Tibial artery (tissue), 4 donors: Measurements from ENCODE around the gene ADAMTSL3.
A peak's percentile ranks its signal among the peaks of the same experiment; 100 is the strongest.

Experiments used
- DNase-seq, 2 donors: peaks; one replicate each; pipeline ENCODE4 v3.0.0-alpha.2; 2019
- H3K27ac ChIP-seq, 2 donors: fragments of 200-600 bp; sonication (generic) in 1 of 2; 1 replicate in 1 of 2; 2 replicates in 1 of 2; pipeline ENCODE4 v1.5.1; 2018 to 2019; ENCODE audit warnings: mild to moderate bottlenecking in 1 of 2
- H3K27me3 ChIP-seq, 2 donors: fragments of 200-600 bp; sonication (generic) in 1 of 2; one replicate each; pipeline versions ENCODE4 v1.5.1 to v1.6.0; 2016 to 2019
- H3K36me3 ChIP-seq, 3 donors: fragments of 200-600 bp; sonication (generic) in 2 of 3; one replicate each; pipeline ENCODE4 v1.5.1; 2016 to 2019; ENCODE audit warnings: mild to moderate bottlenecking in 2 of 3
- H3K4me1 ChIP-seq, 4 donors: fragments of 200-600 bp; sonication (generic) in 2 of 4; 1 replicate in 3 of 4; 2 replicates in 1 of 4; pipeline ENCODE4 v1.5.1; 2016 to 2019
- H3K4me3 ChIP-seq, 2 donors: fragments of 200-600 bp; sonication (generic) in 1 of 2; 1 replicate in 1 of 2; 2 replicates in 1 of 2; pipeline ENCODE4 v1.5.1; 2018 to 2019; ENCODE audit warnings: mild to moderate bottlenecking in 2 of 2
- H3K9me3 ChIP-seq, 3 donors: fragments of 200-600 bp; sonication (generic) in 1 of 3; one replicate each; pipeline ENCODE4 v1.5.1; 2016 to 2019
- CTCF ChIP-seq, 2 experiments: fragments of 200-600 bp in 1 of 2; fragments of 450-650 bp in 1 of 2; IDR thresholded peaks; one replicate each; pipeline ENCODE4 v1.5.1; 2017 to 2019; ENCODE audit warnings: antibody characterized with exemption in 2 of 2, mild to moderate bottlenecking in 1 of 2, moderate library complexity in 1 of 2
- intact Hi-C: fragments of 100-400 bp; cut with DNase I; formaldehyde crosslinking; loops from one replicate; pipeline ENCODE4 v1.15.0; 2023; ENCODE audit warnings: low total_unique reads

Gene ADAMTSL3

GRCh38 chr15:84006421-84006820, 352.5 kb downstream of the ADAMTSL3 start:
- Histone ChIP-seq H3K4me3 (no peak overlapping the region), H3K27ac (peak overlapping the region; percentile 47 to 58), H3K27me3 (no peaks in the 10 kb centered on the region), H3K4me1 (peaks cover 0 to 25% (median 0%) of the 10 kb centered on the region in 4 donors), H3K9me3 (no peaks in the 10 kb centered on the region), H3K36me3 (peaks cover 0 to 1% (median 0%) of the 10 kb centered on the region in 3 donors)
- no peak for TF ChIP-seq CTCF (IDR thresholded peaks at IDR 0.05)
- intact Hi-C loops, result no loop called here
- no peak for DNase-seq

GRCh38 chr15:84009616-84010015, 355.7 kb downstream of the ADAMTSL3 start:
- intact Hi-C loops, result no loop called here
- H3K27me3 ChIP-seq, result no peaks in the 10 kb centered on the region
- H3K9me3 ChIP-seq, result no peaks in the 10 kb centered on the region
- peaks cover 0 to 9% (median 4%) of the 10 kb centered on the region in 3 donors for H3K36me3 ChIP-seq
- H3K4me1 ChIP-seq, result peaks cover 0 to 25% (median 0%) of the 10 kb centered on the region in 4 donors
- TF ChIP-seq CTCF (IDR thresholded peaks at IDR 0.05), result no peak
- H3K4me3 ChIP-seq, result no peak overlapping the region
- DNase-seq, result peak; percentile 31 to 71
- peak overlapping the region; percentile 31 to 43 for H3K27ac ChIP-seq

- peak overlapping the region; percentile 31 to 43 for H3K27ac ChIP-seq
- peaks cover 0 to 15% (median 9%) of the 10 kb centered on the region in 3 donors for H3K36me3 ChIP-seq
- TF ChIP-seq CTCF (IDR thresholded peaks at IDR 0.05), result no peak
- no peaks in the 10 kb centered on the region for H3K27me3 ChIP-seq
- DNase-seq, result no peak
- intact Hi-C loops, result no loop called here
- H3K4me3 ChIP-seq, result no peak overlapping the region
- H3K4me1 ChIP-seq, result peaks cover 0 to 25% (median 0%) of the 10 kb centered on the region in 4 donors
- no peaks in the 10 kb centered on the region for H3K9me3 ChIP-seq
These were observed 356.3 kb downstream of the ADAMTSL3 start for GRCh38 chr15:84010246-84010645.

GRCh38 chr15:84016371-84016770, 362.4 kb downstream of the ADAMTSL3 start:
- no peak for TF ChIP-seq CTCF (IDR thresholded peaks at IDR 0.05)
- Histone ChIP-seq H3K27me3 (no peaks in the 10 kb centered on the region), H3K27ac (no peak overlapping the region), H3K9me3 (no peaks in the 10 kb centered on the region), H3K4me1 (no peaks in the 10 kb centered on the region), H3K36me3 (peaks cover 0 to 40% (median 33%) of the 10 kb centered on the region in 3 donors), H3K4me3 (no peak overlapping the region)
- intact Hi-C loops, result no loop called here
- DNase-seq, result no peak

GRCh38 chr15:84022516-84022915, 368.6 kb downstream of the ADAMTSL3 start:
- no peak for DNase-seq

More at GRCh38 chr15:84022516-84022915, 368.6 kb downstream of the ADAMTSL3 start:
- intact Hi-C loops, result no loop called here
- Histone ChIP-seq H3K4me3 (no peak overlapping the region), H3K4me1 (no peaks in the 10 kb centered on the region), H3K36me3 (peaks cover 0 to 51% (median 36%) of the 10 kb centered on the region in 3 donors), H3K27me3 (no peaks in the 10 kb centered on the region), H3K9me3 (no peaks in the 10 kb centered on the region), H3K27ac (no peak overlapping the region)
- no peak for TF ChIP-seq CTCF (IDR thresholded peaks at IDR 0.05)
